NCI-H748 treated with DMSO at 0.1 percent for 48 hours (cell line): ENCODE data around the gene OBI1.

ENCODE experiments used
- DNase-seq: peaks from one replicate; lab custom pipeline; 2025; lab: John Stamatoyannopoulos, UW

Gene OBI1

DNA sequence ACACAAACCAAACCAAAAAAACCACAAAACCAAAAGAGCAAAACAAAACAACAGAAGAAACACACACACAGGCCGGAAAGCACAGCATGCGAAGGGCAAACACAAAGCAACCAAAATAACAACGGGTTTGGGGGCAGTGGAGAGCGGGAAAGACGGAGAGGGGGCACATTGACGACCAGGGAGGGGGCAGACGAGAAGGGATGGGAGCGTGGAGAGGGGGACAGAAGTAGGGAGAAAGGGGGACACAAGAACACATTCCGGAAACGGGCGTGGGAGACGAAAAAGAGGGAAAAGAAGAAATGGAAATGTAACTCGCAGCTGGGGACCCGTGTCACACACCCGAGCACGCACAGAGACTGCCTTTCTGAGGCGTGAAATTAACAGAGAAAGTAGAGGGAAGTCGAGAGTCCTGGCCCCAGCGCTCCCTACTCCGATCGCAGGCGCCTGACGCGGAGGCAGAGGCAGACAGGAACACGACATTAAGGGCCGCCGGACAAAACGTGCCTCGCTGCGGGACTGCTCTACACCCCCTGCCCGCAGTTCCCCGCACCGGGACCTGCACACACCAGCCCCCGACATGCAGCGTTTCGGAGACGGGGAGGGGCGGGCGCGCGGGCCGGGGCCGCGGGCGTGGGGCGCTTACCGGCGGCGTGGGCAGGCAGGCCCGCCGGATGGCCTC lies 56.3 kb downstream of the OBI1 start:
- peak; percentile 38 for DNase-seq

DNA sequence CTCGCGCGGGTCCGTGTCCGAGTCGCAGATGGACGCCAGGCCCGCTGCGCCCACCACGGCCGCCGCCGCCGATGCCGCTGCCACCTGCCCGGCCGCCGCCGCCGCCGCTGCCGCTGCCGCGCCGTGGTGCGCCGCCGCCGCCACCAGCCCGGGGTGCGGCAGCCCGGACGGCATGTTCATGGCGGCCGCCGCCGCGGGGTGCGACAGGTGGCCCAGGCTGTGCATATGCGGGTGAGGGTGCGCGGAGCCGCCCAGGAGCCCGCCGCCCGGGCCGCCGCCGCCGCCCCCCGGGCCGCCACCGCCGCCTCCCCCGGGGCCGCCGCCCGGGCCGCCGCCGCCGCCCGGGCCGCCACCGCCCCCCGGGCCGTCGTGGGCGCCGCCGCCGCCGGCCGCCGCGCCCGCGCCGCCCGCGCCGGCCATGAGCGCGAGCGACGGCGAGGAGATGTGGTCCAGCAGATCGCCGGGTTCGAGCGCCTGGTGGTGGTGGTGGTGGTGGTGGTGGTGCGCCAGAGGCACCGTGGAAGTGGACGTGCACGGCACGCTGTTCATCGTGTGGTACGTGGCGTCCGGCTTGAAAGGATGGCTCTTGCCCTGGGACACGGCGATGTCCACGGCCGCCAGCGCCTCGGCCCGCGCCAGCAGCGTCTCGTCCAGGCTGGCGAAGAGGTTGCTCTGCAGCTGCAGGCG lies 56.9 kb downstream of the OBI1 start:
- DNase-seq, result no peak

DNA sequence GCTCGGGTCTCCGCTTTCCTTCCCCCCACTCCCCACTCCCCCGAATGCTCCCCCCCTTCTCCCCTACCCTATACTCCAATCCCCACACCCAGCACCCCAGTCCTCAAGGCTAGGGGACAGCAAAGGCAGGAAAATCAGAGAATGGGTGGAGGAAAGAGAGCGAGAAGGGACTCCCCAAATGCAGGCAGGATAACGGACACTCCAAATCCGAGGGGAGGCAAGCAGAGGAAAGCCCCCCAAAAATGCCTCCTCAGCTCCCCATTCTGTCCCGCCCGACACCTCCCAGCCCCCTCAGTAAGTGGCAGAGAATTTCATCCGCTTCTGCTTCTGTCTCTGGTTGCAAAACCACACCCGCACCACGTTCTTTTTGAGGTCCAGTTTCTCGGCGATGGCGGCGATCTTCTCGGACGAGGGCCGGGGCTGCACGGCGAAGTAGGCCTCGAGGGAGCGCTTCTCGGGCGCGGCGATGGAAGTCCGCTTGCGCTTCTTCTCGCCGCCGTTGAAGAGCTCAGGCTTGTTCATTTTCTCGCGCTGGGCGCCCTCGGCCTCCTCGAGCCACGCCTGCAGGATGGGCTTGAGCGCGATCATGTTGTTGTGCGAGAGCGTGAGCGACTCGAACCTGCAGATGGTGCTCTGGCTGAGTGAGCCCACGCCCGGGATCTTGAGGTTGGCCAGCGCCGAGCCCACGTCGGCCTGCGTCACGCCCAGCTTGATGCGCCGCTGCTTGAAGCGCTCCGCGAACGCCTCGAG lies 57.7 kb downstream of the OBI1 start:
- DNase-seq, result no peak

DNA sequence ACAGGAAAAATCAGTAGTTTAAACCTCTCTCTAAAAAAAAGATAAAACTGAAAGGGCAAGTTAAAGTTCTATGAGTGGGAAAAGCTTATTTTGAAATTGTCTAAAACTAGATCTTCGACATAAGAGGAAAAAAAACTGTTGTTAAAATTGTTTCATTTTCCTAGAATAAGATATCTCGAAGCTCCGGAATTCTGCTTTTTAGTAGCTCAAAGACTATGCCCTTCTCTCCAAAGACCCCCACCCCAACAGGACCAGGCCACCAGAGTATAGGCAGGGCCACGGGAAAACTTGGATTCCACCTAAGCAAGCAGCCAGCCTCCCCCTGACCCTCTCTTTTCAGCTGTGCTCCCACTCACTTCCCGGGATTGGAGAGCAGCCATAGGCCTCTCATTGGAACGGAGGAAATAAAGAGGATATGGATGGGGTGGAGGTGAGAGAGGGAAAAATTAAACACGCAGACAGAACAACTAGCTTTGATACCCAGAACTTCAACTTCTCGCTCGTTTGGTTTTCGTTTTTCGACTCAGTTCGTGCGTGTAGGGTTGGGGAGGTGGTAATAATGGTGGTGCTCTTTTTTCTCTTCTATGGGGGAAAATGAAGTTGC lies 58.6 kb downstream of the OBI1 start:
- no peak for DNase-seq

DNA sequence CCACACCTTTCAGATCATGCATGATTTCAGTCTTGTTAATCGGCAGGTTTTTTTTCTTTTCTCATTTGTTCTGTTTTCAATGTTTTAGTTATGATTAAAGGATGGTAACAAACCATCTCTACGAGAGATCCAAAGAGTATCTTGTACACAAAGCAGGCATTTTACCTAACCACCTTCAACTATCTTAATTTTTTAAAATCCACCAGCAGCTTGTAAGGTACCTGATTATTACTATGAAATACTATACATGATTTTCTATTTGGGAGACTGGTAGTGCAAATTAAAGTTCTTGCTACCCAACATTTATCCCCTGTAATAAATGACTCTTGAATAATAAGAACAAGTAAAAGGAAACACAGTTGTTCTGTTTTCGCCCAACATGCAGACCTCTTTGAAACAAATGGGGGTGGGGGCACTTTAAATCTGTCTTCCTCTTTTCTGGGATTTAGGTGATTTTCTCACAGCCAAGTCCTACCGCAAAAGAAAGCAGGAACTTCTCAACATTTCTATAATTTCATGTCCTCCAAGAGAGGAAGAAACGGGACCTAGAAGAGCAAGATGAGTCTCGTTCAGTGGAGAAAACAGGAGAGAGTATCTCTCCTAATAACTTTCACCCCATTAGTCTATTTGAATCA lies 59.2 kb downstream of the OBI1 start:
- DNase-seq, result no peak

DNA sequence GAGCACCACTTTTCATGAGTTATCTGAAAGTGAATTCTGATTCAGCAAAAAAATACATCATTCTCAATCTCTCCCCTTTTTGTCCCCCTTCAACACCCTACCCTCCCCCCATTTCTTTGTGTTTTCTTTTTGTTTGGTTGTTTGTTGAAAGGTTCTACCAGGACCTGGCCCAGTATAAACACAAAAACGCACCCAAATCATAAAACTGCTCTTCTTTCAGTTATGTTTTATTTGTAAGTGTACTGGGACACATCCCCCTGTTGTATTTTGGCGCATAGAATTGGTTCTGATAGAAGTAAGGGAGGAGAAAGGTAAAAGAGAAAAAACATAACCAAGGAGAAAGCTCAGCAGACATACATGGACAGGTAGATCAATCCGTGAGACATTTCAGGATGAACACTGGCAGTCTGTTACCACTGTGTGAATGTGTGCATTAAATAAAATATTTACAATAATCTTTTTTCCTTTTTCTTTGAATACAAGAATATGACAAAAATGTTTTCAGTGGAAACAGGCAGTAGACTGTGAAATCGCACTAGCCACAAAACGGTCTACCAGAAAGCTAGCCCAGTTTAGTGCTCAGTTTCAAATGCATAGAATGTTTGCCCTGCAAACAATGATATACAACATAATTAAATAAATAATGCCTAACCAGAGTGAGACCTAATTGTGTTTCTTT lies 59.9 kb downstream of the OBI1 start:
- DNase-seq, result no peak

DNA sequence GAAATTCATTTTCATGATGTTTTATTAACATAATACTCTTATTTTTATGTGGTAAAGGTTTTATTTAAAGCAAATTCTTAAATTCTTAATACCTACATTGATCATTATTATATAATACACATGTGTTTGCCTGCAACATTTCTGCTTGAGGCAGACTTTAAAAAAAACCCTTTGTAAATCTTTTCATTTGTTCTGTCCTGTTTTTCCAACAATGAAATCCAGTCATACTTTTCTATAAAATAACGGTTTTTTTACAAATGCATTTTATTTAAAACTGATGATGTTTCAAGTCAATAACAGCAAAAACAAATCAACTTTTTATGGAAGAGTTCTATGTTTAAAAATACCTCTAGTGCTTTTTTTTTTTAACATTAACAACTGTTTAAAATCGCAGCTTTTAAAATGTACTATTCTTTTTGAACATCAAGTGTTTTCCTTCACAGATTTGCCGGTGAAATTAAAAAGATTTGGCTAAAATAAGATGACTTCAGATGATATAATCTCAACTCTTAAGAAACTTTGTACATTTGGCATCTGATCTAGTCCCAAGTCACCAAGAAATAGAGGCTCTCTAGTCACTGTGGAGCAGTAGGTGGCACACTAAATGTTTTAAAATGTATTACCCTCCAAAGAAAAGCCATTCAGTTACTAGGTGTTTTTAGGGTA lies 60.7 kb downstream of the OBI1 start:
- no peak for DNase-seq

DNA sequence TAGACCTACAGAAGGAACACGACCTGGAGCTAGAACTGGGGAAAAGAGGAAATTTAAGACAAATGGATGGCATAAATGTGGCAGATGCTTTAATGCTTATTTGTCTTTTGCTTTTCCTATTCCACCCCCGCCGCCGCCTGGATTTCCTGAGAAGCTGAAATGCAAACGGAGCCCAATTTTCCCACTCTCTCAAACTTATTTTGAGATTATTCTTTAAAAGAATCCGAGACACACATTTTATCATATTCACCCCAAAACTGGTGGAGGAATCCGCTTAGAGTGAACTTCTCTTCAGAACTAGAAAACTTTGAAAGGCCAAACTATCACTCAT lies 61.4 kb downstream of the OBI1 start:
- no peak for DNase-seq

DNA sequence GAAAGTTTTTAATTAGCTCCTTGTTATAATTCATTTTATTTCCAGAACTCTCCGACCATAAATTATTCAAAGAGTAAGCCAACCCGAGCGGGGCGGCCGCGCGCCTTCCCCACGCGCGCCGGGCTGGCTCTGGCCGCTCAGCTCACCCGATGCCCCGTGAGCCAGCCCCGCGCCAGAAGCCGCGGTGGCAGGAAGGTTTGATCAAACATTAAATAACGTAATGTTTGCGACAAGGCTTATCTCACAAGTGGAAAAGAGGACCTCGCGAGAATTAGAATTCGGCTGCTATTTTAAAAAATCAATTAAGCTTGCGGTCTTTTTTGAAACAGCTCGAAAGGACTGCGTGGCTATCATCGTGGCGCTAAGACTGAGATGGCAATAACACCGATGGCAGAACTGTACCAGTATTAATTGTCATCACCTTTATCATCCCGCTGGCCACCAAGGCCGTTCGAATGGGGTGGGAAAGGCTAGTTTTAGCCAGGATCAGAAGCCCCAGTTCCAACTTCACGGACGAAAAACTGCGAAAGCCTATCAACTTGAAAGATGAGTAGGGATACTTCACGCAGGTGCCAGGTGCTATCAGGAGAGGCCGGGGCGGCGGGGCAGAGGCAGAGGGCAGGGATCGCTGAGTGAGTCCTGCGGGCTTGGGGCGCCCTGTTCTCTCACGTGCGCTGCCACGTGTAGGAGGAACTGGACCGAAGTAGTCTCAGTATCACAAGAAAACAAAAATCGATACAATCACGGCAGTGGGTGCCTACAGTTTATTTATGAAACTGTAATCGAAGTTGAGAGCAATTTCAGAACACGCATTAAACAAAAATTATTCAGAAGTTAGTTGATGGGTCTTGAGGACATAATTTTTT lies 62.0 kb downstream of the OBI1 start:
- DNase-seq, result no peak

DNA sequence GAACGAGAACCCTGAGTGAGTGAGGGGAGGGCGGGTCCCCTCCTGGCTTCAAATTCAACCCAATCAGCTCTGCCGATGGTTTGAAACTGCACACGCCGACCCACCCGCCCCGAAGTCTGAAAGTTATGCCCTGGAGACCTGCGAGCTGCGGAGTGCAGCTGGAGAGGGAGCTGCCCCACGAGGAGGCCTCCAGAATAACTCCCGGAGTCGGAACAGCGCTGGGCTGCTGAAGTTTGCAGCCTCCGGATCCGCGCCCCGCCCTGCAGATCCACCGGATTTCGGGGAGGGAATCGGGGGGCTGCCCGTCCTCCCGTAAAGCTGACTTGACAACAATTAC lies 62.6 kb downstream of the OBI1 start:
- DNase-seq, result no peak

DNA sequence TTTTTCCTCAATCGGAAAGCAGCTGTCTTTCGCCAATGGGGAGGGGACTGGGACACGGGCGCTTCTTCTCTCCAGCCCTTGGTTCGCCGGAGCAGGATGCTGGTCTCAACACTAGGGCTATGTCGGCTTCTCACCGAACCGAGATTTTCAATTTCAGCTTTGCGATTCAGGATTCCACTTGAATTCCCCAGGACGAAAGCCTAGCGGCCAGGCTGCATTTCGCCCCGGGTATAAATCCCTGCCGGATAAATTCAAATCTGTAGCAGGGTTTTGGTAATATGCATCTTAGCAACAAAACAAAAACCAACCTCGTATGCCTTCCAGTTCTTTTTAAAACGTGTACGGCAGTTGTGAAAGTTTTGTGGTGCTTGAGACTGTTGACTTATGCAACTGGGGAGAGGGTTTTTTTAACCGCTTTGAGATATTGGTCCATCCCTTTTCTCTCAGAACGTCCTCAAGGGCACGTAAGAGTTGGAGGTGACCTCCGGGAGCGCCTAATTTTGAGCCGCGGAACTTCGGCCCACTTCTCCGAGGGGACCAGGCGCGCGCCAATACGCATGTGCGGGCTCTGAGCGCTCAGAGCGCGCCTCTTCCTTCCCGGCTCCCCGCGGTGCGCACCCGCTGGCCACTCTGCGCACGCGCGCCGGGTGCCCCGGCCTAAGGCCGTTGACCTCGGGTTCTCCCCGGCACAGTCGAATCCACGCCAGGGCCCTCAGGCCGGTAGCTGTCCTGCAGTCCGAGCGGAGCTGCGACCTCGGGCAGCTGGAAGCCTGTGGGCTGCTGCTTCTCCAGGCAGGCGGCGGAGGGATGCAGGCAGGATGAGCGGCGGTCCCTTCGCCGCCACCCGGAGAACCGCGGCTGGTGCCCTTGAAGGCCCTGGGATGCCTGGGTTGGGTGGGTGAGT lies 63.2 kb downstream of the OBI1 start:
- DNase-seq, result no peak

DNA sequence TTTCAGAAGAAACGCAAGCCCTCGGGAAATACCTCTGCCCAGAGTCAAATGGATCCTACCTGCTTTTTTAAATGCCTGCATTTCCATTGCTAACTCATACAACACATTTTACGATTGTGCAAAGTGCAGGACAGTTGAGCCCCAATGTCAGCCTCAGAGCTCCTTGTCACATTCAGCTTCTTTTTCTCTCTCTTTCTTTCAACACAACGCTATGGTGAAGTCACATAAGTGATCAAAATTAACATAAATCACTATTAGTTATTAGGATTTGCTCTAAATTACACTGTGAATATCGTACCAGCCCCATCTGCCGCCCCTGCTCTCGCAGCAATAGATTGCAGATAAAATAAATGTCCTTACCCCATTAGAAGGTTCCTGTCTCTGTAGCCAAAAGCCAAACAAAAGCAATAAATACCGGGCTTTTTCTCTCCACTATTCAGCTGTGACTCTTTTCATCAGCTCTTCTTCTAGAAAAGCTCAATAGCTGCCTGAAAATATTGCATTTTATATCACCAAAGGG lies 64.4 kb downstream of the OBI1 start:
- no peak for DNase-seq

DNA sequence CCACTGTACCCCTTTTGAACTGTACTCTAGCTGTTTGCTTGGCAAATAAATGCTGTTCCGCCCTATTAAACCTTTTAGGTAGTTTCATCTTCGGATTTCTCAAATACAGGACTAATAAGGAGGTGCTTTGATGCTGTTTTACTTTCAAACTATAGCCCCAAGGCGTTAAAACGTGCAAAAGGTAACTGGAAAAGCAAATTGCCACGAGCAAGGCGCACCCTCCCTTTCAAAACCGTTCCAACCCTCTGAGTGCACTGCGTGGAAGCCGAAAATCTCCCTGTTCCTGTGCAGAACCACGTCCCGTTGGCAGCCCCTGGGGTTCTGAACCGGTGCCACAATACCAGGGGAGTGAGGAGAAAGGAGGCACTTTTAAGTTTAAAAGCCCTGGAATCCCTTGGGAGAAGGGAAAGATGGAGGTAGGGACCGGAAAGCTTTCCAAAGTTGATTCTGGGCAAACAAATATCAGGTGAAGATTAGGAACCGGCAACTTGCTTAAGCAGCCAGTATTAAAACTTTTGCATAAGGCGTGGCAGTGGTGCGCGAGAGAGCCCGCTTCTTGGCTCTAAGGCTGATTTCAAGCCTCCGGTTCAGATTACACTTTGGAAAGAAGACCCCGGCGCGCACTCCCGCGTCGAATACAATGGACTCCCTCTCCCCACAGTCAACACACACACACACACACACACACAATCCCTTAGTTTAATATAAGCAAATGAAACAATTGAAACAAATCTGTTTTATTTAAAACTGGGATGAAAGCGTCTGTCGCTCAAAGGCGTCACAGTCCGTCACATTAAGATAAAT lies 65.1 kb downstream of the OBI1 start:
- DNase-seq, result peak; percentile 61

DNA sequence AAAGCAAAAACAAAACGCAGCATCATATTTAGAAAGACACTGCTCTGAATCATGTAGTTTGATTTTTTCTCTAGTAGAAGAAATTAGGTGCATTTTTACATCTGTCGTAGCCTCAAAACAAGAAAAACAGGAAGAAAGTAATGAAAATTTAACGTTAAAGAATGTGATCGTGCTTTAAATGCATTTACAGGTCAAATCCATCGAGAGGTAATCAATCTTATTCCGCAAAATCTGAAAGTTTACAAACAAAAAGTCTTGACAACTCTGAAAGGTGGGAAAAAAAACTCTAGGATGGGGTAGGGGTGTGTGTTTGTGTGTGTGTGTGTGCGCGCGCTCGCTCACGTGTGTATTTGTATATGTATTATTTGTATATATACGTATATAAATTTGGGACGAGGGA lies 65.8 kb downstream of the OBI1 start:
- DNase-seq, result no peak

DNA sequence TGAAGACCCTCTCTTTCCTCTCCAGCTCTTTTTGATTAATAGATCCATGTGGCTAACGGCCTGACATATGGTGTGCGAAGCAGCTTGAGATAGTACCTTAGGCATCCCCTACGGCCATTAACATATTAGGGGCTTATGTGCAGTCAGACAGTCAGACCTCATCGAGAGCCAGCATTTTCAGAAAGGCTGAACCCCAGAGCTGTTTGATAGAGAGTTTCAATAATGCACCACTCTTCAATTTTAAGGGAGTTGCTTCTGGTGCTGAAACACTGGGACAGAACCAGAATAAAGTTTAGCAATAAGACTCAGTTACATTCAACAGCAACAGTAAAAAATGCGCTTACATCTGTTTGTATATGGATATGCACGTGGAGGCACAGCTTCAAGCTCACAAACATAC lies 66.4 kb downstream of the OBI1 start:
- DNase-seq, result no peak

DNA sequence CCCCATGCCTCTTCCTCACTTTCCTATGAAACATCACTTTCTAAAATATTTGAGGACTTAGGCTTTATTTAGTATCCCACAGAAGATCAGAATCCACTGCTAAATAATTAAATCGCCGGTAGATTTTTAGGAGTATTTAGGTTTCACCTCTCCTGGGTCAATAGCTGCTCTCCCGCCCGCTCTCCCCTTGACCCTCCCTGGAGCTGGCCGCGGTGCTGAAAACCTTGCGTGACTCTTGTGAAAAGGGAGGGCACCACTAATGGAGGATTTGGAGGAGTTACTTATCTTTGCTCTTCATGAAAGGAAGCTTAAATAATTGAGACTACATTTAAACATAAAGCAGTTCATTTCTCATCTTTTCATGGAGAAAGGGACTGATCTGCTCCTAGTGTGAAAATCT lies 69.7 kb downstream of the OBI1 start:
- no peak for DNase-seq

DNA sequence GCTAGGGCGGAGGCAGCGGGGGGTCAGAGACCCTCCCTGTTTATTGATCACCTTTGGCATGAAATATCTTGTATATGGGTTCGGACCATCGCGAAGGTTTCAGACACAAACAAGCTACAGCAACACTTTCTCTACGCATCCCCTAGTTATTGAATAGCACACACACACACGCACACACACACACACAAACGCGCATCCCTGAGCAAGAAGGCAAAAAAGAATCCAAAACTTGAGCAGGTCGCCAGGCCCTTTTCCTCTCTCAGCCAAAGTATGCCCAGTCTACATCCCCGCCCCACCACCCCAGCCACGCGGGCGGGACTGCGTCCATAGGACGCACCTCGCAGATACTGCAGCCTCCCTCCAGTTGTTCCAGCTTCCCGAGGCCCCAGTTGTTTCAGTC lies 71.6 kb downstream of the OBI1 start:
- DNase-seq, result no peak

DNA sequence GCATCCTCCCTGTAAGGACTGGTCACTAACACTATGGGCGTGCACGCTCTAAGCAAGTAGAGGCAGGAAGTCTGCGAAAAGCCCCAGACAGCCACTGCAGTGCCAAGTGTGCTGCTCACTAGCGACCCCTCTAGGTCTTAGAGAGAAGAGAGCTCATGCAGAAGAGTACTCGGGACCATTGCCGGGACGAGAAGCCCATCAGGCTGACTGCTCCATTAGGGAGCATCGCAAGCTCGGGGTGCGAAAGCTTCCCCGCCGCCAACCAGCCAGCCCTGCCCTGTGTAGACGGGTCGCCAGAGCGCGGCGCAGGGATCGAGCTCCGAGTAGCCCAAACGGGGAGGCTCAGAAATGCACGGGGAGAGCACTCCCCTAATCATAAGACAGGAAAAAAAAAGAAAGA lies 72.2 kb downstream of the OBI1 start:
- DNase-seq, result no peak
